Measurements from ENCODE around the gene RNU7-1. TPM values are rescaled to one million over a fixed set of nuclear protein-coding genes. Genes with fewer than 3 reads are reported as not detected.
A peak's percentile ranks its signal among the peaks of the same experiment; 100 is the strongest.

The RNU7-1 gene
- total and polyA plus RNA-seq, 9 of the 15 experiments (the other 6 are each of a cell fraction or from before 2014, with no cell fraction given): not detected

GRCh38 chr12:6965026-6965661 lies 21.5 kb downstream of the RNU7-1 start (continued):
- TF ChIP-seq HMG20B (CRISPR knock-in tag; IDR thresholded peaks at IDR 0.05) (no peak), PHF21A (IDR thresholded peaks at IDR 0.05; ENCODE audit: borderline replicate concordance, low read depth) (no peak), BCOR (IDR thresholded peaks at IDR 0.05) (no peak), BHLHE40 (IDR thresholded peaks at IDR 0.05; ENCODE audit: low read length) (peak; percentile 95), HNRNPL (IDR thresholded peaks at IDR 0.05; ENCODE audit: low read depth, low read length) (no peak), PTBP1 (IDR thresholded peaks at IDR 0.05; ENCODE audit: low read depth, low read length) (no peak), KDM5B (IDR thresholded peaks at IDR 0.05; ENCODE audit: insufficient replicate concordance, low read depth, low read length) (no peak), MYBL2 (IDR thresholded peaks at IDR 0.05; ENCODE audit: low read depth) (no peak), MYBL2 (CRISPR knock-in tag; IDR thresholded peaks at IDR 0.05; ENCODE audit: borderline replicate concordance) (no peak), EP300 (IDR thresholded peaks at IDR 0.05; ENCODE audit: low read length) (no peak), E2F5 (CRISPR knock-in tag; IDR thresholded peaks at IDR 0.05) (no peak), TAF9B (IDR thresholded peaks at IDR 0.05; ENCODE audit: partially characterized antibody) (no peak), PML (IDR thresholded peaks at IDR 0.05; ENCODE audit: low read length) (no peak), NFIC (IDR thresholded peaks at IDR 0.05) (no peak), ZHX1 (conservative IDR thresholded peaks at IDR 0.05; ENCODE audit: low read length) (no peak), PPARD (CRISPR knock-in tag; IDR thresholded peaks at IDR 0.05) (no peak), DMBX1 (CRISPR knock-in tag; IDR thresholded peaks at IDR 0.05; ENCODE audit: borderline replicate concordance) (no peak), HNRNPK (IDR thresholded peaks at IDR 0.05; ENCODE audit: low read depth, low read length, poor library complexity, severe bottlenecking) (no peak), ZNF668 (CRISPR knock-in tag; IDR thresholded peaks at IDR 0.05) (peak; percentile 46; the same call in 1 of the 2 replicates), ZNF253 (CRISPR knock-in tag; conservative IDR thresholded peaks at IDR 0.05) (no peak), U2AF1 (optimal IDR thresholded peaks at IDR 0.05; ENCODE audit: low read depth, low read length) (no peak)
- TF ChIP-seq, protein P1, sequence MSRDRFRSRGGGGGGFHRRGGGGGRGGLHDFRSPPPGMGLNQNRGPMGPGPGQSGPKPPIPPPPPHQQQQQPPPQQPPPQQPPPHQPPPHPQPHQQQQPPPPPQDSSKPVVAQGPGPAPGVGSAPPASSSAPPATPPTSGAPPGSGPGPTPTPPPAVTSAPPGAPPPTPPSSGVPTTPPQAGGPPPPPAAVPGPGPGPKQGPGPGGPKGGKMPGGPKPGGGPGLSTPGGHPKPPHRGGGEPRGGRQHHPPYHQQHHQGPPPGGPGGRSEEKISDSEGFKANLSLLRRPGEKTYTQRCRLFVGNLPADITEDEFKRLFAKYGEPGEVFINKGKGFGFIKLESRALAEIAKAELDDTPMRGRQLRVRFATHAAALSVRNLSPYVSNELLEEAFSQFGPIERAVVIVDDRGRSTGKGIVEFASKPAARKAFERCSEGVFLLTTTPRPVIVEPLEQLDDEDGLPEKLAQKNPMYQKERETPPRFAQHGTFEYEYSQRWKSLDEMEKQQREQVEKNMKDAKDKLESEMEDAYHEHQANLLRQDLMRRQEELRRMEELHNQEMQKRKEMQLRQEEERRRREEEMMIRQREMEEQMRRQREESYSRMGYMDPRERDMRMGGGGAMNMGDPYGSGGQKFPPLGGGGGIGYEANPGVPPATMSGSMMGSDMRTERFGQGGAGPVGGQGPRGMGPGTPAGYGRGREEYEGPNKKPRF (IDR thresholded peaks at IDR 0.05; ENCODE audit: low read depth, low read length): no peak

Measured in K562 (cell line).